GM04504 (cell line): Measurements from ENCODE around the gene GPR180.

Experiments
- DNase-seq: peaks from one replicate; pipeline ENCODE4 v3.0.0-alpha.2; 2012; ENCODE audit warnings: low read depth

The GPR180 gene

GRCh38 chr13:94601446-94602431 is at the start of gene GPR180:
Gene GPR180 (plus strand): TSS chr13:94601857. CDS start chr13:94601928, 71 bp downstream.
- peak; percentile 99 for DNase-seq

- no peak for DNase-seq
Observed at GRCh38 chr13:94552095-94552494, 49.6 kb upstream of the GPR180 start.

DNA sequence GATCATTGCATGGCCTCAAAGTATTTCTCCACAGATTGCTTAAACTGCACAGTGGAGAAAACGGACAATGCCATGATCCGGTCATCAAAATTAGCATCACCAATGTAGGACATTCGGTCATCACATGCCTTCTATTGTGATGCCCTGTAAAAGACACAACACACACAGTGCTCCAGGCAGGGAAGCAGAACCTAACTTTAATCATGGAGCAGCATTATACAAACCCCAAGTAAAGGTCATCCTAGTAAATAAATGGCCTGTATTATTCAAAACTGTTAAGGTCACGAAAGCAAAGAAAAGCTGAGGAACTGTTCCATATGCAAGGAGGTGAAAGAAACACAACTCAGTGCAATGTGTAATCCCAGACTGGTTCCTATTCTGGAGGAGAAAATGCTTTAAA is 47.9 kb upstream of the GPR180 start:
- no peak for DNase-seq

DNA sequence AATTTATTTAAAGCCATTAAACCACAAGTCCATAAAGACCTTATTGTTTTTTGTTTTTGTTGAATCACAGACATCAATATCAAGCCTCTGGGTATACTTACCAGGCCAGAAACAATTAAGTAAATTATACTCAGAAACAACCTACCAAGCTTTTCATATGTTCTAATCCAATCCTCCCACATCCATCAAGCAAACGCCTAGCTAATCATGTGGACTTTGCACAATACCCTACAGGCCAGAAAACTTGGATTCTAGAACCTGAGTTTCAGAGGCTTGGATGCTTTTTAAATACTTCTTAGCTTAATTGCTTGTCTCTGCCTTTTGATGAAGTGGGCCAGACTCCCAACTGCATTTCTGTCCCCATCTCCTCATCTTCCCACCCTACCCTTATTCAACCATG is 45.6 kb upstream of the GPR180 start:
- no peak for DNase-seq

- no peak for DNase-seq
Observed at GRCh38 chr13:94556621-94557020, 45.0 kb upstream of the GPR180 start.

DNA sequence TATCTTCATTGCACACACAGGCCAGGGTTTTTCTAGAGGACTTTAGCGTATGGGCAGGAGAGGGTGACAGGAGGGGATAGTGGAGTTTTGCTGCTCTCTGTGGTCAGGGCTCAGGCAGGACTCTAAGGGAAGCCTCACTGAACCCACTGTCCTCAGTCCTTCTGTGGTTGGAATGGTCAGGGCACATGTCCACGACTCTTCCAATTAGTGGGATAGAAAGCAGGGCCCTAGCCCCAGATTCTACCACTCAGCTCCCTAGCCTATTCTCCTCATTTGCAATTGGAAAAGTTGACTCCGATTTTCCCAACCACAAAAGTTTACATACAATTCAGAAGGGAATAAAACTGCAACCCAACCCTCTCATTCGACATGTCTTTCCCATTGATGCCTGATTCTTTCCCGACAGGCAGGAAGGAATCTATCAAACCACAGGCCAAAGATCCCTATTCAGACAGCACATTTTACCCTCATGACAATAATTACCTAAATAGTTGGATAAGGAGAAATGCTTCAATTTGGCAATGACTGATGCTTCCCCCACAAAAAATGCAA is 43.9 kb upstream of the GPR180 start:
- DNase-seq = no peak

DNA sequence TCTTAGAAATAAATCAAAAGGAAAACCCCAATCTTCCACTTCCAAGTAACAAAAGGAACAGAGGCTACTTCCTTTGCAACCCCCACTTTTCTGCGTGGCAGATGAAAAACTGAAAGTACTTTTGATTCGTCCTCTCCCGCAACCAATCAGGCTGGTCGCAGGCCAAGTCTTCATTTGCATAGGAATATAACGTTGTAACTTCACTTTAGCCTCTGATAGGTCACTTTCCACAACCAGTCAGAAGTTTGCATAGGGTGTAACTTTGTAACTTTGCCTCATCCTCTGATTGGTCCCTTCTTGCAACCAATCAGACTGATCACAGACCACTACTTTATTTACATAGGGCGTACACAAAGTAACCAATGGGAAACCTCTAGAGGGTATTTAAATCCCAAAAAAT is 42.9 kb upstream of the GPR180 start:
- no peak for DNase-seq

GRCh38 chr13:94559222-94559795 is 42.3 kb upstream of the GPR180 start:
- DNase-seq = no peak

DNA sequence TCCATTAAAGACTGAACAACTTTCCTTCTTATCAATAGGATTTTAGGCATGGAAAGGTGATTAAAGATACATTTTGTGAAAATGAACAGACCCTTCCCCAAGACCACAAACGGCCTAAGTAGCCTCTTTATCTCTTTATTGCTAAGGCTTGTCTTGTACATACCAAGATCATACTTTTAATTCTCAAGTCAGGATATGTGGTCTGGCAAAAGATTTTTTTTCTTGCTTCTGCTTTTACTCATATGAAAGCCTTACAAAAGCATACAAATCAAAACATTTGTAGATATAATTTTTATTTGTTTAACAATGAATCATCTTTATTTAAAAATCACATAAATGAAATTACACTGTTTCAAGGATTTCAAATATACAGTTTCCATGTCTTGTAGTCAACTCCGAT is 41.5 kb upstream of the GPR180 start:
- no peak for DNase-seq

- DNase-seq = no peak
Observed at GRCh38 chr13:94561126-94561525, 40.5 kb upstream of the GPR180 start.

GRCh38 chr13:94567581-94567980 is 34.1 kb upstream of the GPR180 start:
- no peak for DNase-seq

DNA sequence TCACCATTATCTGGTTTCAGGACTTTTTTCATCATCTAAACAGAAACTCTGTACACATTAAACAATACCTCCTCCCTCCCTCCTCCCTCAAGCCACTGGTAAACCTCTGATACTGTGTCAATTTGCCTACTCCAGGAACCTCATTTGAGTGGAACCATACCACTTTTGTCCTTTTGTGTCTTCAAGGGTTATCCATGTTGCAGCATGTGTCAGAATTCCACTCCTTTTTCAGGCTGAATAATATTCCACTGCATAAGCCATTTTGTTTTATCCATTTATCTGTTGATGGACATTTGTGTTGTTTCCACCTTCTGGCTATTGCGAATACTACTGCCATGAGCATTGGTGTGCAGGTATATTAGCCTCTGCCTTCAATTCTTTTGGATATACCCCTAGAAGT is 33.2 kb upstream of the GPR180 start:
- no peak for DNase-seq

- DNase-seq = no peak
Observed at GRCh38 chr13:94569615-94570014, 32.0 kb upstream of the GPR180 start.

- no peak for DNase-seq
Observed at GRCh38 chr13:94579063-94579462, 22.6 kb upstream of the GPR180 start.

DNA sequence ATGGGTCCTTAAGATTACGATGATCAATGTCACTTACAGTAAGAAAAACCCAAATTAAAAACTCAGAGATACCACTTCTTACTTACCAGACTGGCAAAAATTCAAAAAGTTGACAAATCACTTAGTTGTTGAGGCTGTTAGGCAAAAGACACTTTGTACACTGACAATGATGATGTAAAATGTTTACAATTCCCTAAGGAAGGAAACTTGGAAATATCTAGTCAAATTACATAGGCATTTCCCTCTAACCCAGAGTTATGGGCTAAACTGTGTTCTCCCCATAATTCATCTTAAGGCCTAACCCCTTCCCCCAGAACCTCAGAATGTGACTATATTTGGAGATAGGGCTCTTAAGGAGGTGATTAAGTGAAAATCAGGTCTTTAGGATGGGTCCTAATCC is 17.7 kb upstream of the GPR180 start:
- no peak for DNase-seq

DNA sequence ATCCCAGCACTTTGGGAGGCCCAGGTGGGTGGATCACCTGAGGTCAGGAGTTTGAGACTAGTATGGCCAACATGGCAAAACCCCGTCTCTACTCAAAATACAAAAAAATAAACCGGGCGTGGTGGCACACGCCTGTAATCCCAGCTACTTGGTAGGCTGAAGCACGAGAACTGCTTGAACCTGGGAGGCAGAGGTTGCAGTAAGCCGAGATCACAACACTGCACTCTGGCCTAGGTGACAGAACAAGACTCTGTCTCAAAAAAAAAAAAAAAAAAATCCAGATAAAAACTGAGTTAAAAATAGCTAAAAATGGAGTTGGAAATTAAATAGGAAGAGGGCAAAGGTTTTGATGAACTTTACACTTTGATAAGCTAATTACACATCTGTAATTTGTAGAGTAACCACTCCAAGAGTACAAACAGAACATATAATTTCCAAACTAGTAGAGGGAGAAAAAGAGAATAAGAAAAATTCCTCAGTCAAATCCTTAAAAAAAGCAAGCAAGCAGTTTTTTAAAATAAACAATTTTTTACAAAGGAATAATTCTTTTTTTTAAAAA is 16.0 kb upstream of the GPR180 start:
- DNase-seq = no peak

DNA sequence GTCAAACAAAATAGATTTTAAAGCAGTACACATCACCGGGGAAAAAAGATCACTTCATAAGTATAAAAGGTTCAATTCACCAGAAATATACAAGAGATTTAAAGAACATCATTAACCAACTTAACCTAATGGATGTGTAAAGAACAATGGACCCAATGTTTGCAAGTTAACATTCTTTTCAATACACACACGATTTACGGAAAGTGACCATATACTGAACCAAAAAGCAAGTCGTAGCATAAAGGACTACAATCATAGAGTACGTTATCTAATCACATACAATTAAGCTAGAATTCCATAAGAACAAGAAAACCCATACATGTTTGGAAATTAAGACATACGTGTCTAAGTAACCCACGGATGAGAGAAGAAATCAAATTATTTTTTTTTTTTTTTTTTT is 15.3 kb upstream of the GPR180 start:
- no peak for DNase-seq

- no peak for DNase-seq
Observed at GRCh38 chr13:94588541-94588940, 13.1 kb upstream of the GPR180 start.

- DNase-seq = no peak
Observed at GRCh38 chr13:94590744-94591143, 10.9 kb upstream of the GPR180 start.

GRCh38 chr13:94595001-94595949 is 6.4 kb upstream of the GPR180 start:
- no peak for DNase-seq

DNA sequence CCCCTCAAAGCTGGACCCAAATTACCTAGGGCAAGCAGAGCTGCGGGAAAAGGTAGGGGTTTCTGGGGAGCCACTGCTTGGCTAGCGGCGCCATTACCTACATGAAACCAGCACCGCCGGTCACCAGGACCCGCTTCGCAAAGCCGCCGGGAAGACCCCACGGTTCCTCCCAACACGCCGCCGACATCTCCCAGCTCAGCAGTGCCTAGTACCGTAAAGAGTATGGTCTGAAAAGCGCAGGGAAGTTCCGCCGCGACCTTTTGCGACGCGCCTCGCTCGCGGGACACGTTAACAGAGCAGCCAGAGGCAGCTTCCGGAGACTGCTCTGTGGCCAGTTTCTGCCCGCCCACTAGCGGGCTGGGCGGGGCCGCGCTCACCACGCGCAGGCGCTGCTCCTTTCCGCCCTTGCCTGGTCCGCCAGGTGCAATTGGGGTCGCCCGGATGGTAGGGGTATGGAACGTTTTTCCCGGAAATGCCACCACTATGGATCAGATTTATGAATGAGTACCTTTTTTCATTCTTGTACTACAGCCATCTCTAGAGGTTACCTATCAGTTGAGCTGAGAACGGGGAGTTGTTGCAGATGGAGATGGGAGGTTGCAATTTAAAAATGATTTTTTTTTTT is 5.6 kb upstream of the GPR180 start, which contains the start of gene TGDS:
TGDS (minus strand) TSS at position 203 of the 625 bp plus-strand sequence; CDS start at position 187, 16 bp downstream.
- peak; percentile 83 for DNase-seq
